ENCODE measurements around the gene PRKCH. TPM values are rescaled to one million over a fixed set of nuclear protein-coding genes. Genes with fewer than 3 reads are reported as not detected.

Gene PRKCH
- total and polyA plus RNA-seq, 10 of the 15 experiments (the other 5 are each of a cell fraction or from before 2014, with no cell fraction given): 10.7 to 140 (median 33.2) TPM

DNA sequence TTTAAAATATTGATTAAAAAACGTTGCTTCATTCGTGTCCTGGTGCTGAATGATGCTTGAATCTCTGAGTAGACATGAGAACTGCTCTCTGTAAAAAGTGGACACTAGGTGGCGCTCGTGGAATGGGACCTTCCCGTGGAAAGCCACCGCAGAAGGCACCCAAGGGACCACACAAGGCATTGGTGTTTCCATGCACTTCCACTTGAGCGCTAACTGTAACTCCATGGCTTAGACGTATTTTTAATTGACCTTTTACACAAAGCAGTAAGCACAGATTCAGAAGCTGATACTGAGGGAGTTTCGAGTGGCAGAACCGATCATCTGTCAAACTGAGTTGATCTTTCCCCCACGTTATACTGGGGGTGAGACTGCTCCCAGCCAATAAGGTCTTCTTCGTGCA lies 135.3 kb downstream of the PRKCH start:
- Histone ChIP-seq H3K9me3 (replicated peaks; ENCODE audit: control insufficient read depth, insufficient read depth, low read length) (no peaks in the 10 kb centered on the region; the same call in 2 of the 3 replicates), H3K27me3 (replicated peaks in 1 of 2; ENCODE audit: control insufficient read depth in 2 of 2, insufficient read depth in 2 of 2, low read length in 1 of 2) (no peaks in the 10 kb centered on the region), H3K9ac (ENCODE audit: control insufficient read depth, insufficient read depth, low read length) (no peak overlapping the region), H2AFZ (ENCODE audit: control insufficient read depth, low read depth, low read length) (no peak overlapping the region), H4K20me1 (ENCODE audit: control insufficient read depth, insufficient read depth) (no peaks in the 10 kb centered on the region), H3K27ac (ENCODE audit: control insufficient read depth, insufficient read depth) (no peak overlapping the region), H3K4me3 (no peak overlapping the region), H3K4me1 (ENCODE audit: control insufficient read depth, insufficient read depth, low read length) (peaks cover 6% of the 10 kb centered on the region), H3K79me2 (ENCODE audit: control insufficient read depth, insufficient read depth, low read length) (no peaks in the 10 kb centered on the region; the same call in 1 of the 2 replicates), H3K4me2 (ENCODE audit: control insufficient read depth, insufficient read depth) (no peak overlapping the region), H3K36me3 (ENCODE audit: control insufficient read depth in 2 of 2, insufficient read depth in 2 of 2, low read length in 1 of 2) (peaks cover 18 to 37% of the 10 kb centered on the region in 2 experiments)
- DNase-seq (ENCODE audit: low read depth, low spot score) (no peak), FAIRE-seq (peak; percentile 86), ATAC-seq (peak; percentile 86)
- WGBS (ENCODE audit: insufficient coverage, insufficient replicate concordance, low lambda C conversion rate, missing lambda C conversion rate): 18% methylated on average over 12 of the region's 12 CpGs
- ChIA-PET RAD21 (ENCODE audit: unreplicated experiment) (no interaction called here), POLR2A (no interaction called here), CTCF (interaction anchor here (1.0 to 2.8 kb wide), 6 partner anchors 9 to 380 kb away, joined by 3 to 18 read pairs (median 4); no protein-coding TSS in a partner anchor), SMC1A (ENCODE audit: uncharacterized antibody, unreplicated experiment) (interaction anchor here (1.3 to 2.1 kb wide), 2 partner anchors 68 to 160 kb away, joined by 3 to 8 read pairs; no protein-coding TSS in a partner anchor)
- intact Hi-C loops (cut with micrococcal nuclease; ENCODE audit: unreplicated experiment) (loop anchor here (1.0 kb wide), 1 partner anchor 159 kb away; no protein-coding TSS in a partner anchor), in situ Hi-C loops (cut with MboI) (loop anchor here (5.0 kb wide), 1 partner anchor 671 kb away; no protein-coding TSS in a partner anchor)
- no TSS peak for BruUV-seq (replicated peaks)
- TF ChIP-seq ZNF384 (IDR thresholded peaks at IDR 0.05; ENCODE audit: borderline replicate concordance, low read depth, low read length): no peak
- no peak for TF ChIP-seq MXI1 (IDR thresholded peaks at IDR 0.05; ENCODE audit: low read depth, low read length)
- 0 out of 2 replicates have a peak, but pooled peaks have one; percentile 18 for TF ChIP-seq FOXM1 (IDR thresholded peaks at IDR 0.05; ENCODE audit: low read depth, low read length)
- TF ChIP-seq IKZF2 (IDR thresholded peaks at IDR 0.05): peak; percentile 34 to 64; a peak in 3 of 4 replicates
- TF ChIP-seq DPF2 (IDR thresholded peaks at IDR 0.05): no peak
- no peak for TF ChIP-seq FOXK2 (IDR thresholded peaks at IDR 0.05)
- TF ChIP-seq, protein P1, sequence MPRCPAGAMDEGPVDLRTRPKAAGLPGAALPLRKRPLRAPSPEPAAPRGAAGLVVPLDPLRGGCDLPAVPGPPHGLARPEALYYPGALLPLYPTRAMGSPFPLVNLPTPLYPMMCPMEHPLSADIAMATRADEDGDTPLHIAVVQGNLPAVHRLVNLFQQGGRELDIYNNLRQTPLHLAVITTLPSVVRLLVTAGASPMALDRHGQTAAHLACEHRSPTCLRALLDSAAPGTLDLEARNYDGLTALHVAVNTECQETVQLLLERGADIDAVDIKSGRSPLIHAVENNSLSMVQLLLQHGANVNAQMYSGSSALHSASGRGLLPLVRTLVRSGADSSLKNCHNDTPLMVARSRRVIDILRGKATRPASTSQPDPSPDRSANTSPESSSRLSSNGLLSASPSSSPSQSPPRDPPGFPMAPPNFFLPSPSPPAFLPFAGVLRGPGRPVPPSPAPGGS (IDR thresholded peaks at IDR 0.05; ENCODE audit: borderline replicate concordance, insufficient read depth, low read depth, low read length, poor library complexity, severe bottlenecking): no peak
- TF ChIP-seq YY1 (IDR thresholded peaks at IDR 0.05; ENCODE audit: low read depth, low read length): 0 out of 2 replicates have a peak, but pooled peaks have one; percentile 28
- TF ChIP-seq FOS (IDR thresholded peaks at IDR 0.05; ENCODE audit: borderline replicate concordance, extremely low read depth, insufficient read length): no peak
- no peak for TF ChIP-seq RELA (IDR thresholded peaks at IDR 0.05; ENCODE audit: borderline replicate concordance, partially characterized antibody)
- TF ChIP-seq IRF5 (IDR thresholded peaks at IDR 0.05; ENCODE audit: borderline replicate concordance): no peak
- TF ChIP-seq NBN (IDR thresholded peaks at IDR 0.05): no peak
- TF ChIP-seq PML (IDR thresholded peaks at IDR 0.05; ENCODE audit: low read length): no peak
- no peak for TF ChIP-seq JUNB (IDR thresholded peaks at IDR 0.05)
- TF ChIP-seq RAD21 (IDR thresholded peaks at IDR 0.05; ENCODE audit: insufficient read depth, low read depth, low read length): peak; percentile 73
- no peak for TF ChIP-seq TAF1 (IDR thresholded peaks at IDR 0.05; ENCODE audit: borderline replicate concordance, low read depth, low read length)
- TF ChIP-seq MYC (IDR thresholded peaks at IDR 0.05; ENCODE audit: insufficient read depth, insufficient read length, insufficient replicate concordance, low read length, severe bottlenecking): no peak
- 0 out of 2 replicates have a peak, but pooled peaks have one; percentile 47 for TF ChIP-seq BACH1 (IDR thresholded peaks at IDR 0.05; ENCODE audit: borderline replicate concordance)
- TF ChIP-seq ZNF217 (IDR thresholded peaks at IDR 0.05): 0 out of 2 replicates have a peak, but pooled peaks have one; percentile 36
- peak; percentile 48; the same call in 1 of the 2 replicates for TF ChIP-seq HDGF (IDR thresholded peaks at IDR 0.05)
- no peak for TF ChIP-seq POU2F2 (IDR thresholded peaks at IDR 0.05; ENCODE audit: borderline replicate concordance, low read depth, low read length)
- peak; percentile 19; the same call in 1 of the 2 replicates for TF ChIP-seq LARP7 (IDR thresholded peaks at IDR 0.05)
- no peak for TF ChIP-seq TCF12 (IDR thresholded peaks at IDR 0.05; ENCODE audit: low read depth, low read length)
- no peak for TF ChIP-seq POLR2AphosphoS5 (IDR thresholded peaks at IDR 0.05; ENCODE audit: low read length)

Measured in GM12878 (cell line).